HCT116 (cell line): ENCODE data around the gene MLLT3. TPM values are rescaled to one million over a fixed set of nuclear protein-coding genes. Genes with fewer than 3 reads are reported as not detected.

ENCODE experiments used
- ATAC-seq: fragments of 200-7000 bp; cut with Tn5 transposase; 2 replicates; pipeline ENCODE4 v1.9.1; 2020; ENCODE audit warnings: mild to moderate bottlenecking, moderate library complexity
- BruUV-seq: library from RNA; stranded (reverse); fragments of 400-500 nt; replicated peaks from 2 replicates; lab custom pipeline; 2021; lab: Mats Ljungman, UMichigan
- CTCF ChIA-PET: fragments of 300-600 bp; sonication (Branson Sonifier 250); formaldehyde crosslinking; loops from one replicate; lab custom pipeline; 2021; ENCODE audit warnings: antibody characterized with exemption; lab: Charles Lee
- POLR2A ChIA-PET: fragments of 300-600, 350-600 bp; sonication (Branson Sonifier 250); formaldehyde crosslinking; loops from one replicate; lab custom pipeline; 2021; ENCODE audit warnings: antibody characterized with exemption; lab: Charles Lee
- RAD21 ChIA-PET, 2 experiments: fragments of 300-600 bp; sonication (Branson Sonifier 250); formaldehyde crosslinking; loops; one replicate each; lab custom pipeline; 2023; ENCODE audit warnings: low total read pairs in 2 of 2; ENCODE audit not compliant: uncharacterized antibody in 2 of 2, unreplicated experiment in 2 of 2, low non-redundant PET in 1 of 2; lab: Charles Lee
- DNase-seq: peaks from one replicate; pipeline ENCODE4 v3.0.0-alpha.2; 2010; ENCODE audit warnings: low read depth, low spot score
- H2AFZ ChIP-seq: fragments of 200-600 bp; shearing (Covaris generic), sonication (generic); 2 replicates; pipeline ENCODE4 v1.6.1; 2017; ENCODE audit warnings: low read depth, mixed run types, mixed read lengths, antibody characterized with exemption, low read length; ENCODE audit not compliant: poor library complexity, severe bottlenecking
- H3K27ac ChIP-seq: 2 replicates; pipeline ENCODE4 v1.5.1; 2012; ENCODE audit warnings: low read depth, low read length
- H3K27me3 ChIP-seq: fragments of 200-600 bp; sonication (generic); 2 replicates; pipeline ENCODE4 v1.6.1; 2016; ENCODE audit warnings: mixed run types, low read length, mixed read lengths; ENCODE audit not compliant: insufficient read depth
- H3K36me3 ChIP-seq, 2 experiments: fragments of 200-500 bp in 1 of 2; fragments of 200-600 bp in 1 of 2; sonication (Bioruptor generic) in 1 of 2; sonication (generic) in 1 of 2; 2 replicates each; pipeline versions ENCODE4 v1.5.1 to v1.6.1; 2014 to 2016; ENCODE audit warnings: low read length in 2 of 2, inconsistent platforms in 1 of 2, mixed read lengths in 1 of 2, mixed run types in 1 of 2; ENCODE audit not compliant: insufficient read depth in 2 of 2, control insufficient read depth in 1 of 2
- H3K4me1 ChIP-seq, 2 experiments: fragments of 200-600 bp in 1 of 2; sonication (generic) in 1 of 2; 2 replicates each; pipeline versions ENCODE4 v1.5.1 to v1.6.1; 2012 to 2017; ENCODE audit warnings: low read length in 2 of 2, inconsistent platforms in 1 of 2, mild to moderate bottlenecking in 1 of 2, mixed read lengths in 1 of 2, mixed run types in 1 of 2, moderate library complexity in 1 of 2; ENCODE audit not compliant: insufficient read depth in 2 of 2, control insufficient read depth in 1 of 2
- H3K4me2 ChIP-seq: fragments of 200-600 bp; sonication (generic); 2 replicates; pipeline ENCODE4 v1.6.1; 2017; ENCODE audit warnings: mixed run types, low read length, mixed read lengths
- H3K4me3 ChIP-seq, 2 experiments: fragments of 200-600 bp in 1 of 2; sonication (generic) in 1 of 2; replicated peaks in 1 of 2; 2 replicates each; pipeline ENCODE4 v1.5.1; 2011 to 2016; ENCODE audit warnings: low read length in 2 of 2, control low read depth in 1 of 2, low read depth in 1 of 2, mild to moderate bottlenecking in 1 of 2, mixed read lengths in 1 of 2, mixed run types in 1 of 2
- H3K79me2 ChIP-seq: fragments of 200-600 bp; sonication (generic); 2 replicates; pipeline ENCODE4 v1.6.1; 2017; ENCODE audit warnings: mild to moderate bottlenecking, mixed run types, low read length, moderate library complexity, mixed read lengths; ENCODE audit not compliant: insufficient read depth
- H3K9ac ChIP-seq: fragments of 200-600 bp; sonication (generic); 2 replicates; pipeline ENCODE4 v1.6.1; 2016; ENCODE audit warnings: low read length, mixed read lengths
- H3K9me2 ChIP-seq: fragments of 200-600 bp; sonication (generic), shearing (Covaris generic); 2 replicates; pipeline ENCODE4 v1.6.1; 2017; ENCODE audit warnings: mixed run types, mild to moderate bottlenecking, moderate library complexity; ENCODE audit not compliant: insufficient read depth
- H3K9me3 ChIP-seq, 2 experiments: fragments of 200-500 bp in 1 of 2; fragments of 200-600 bp in 1 of 2; sonication (Bioruptor generic) in 1 of 2; sonication (generic) in 1 of 2; 2 replicates each; pipeline ENCODE4 v1.6.1; 2014 to 2017; ENCODE audit warnings: low read length in 2 of 2, mixed read lengths in 2 of 2, inconsistent platforms in 1 of 2, low read depth in 1 of 2, mild to moderate bottlenecking in 1 of 2, mixed run types in 1 of 2, moderate library complexity in 1 of 2; ENCODE audit not compliant: control insufficient read depth in 1 of 2, insufficient read depth in 1 of 2
- H4K20me1 ChIP-seq: fragments of 200-600 bp; sonication (generic), shearing (Covaris generic); 2 replicates; pipeline ENCODE4 v1.6.1; 2017; ENCODE audit warnings: mixed run types, mild to moderate bottlenecking, moderate library complexity; ENCODE audit not compliant: insufficient read depth
- CBX3 ChIP-seq: IDR thresholded peaks from 2 replicates; pipeline ENCODE4 v1.6.1; 2012; ENCODE audit warnings: low read depth
- POLR2AphosphoS5 ChIP-seq: IDR thresholded peaks from 2 replicates; pipeline ENCODE4 v1.6.1; 2011; ENCODE audit warnings: mild to moderate bottlenecking, low read depth, low read length, moderate library complexity
- SP1 ChIP-seq: IDR thresholded peaks from 2 replicates; pipeline ENCODE4 v1.6.1; 2012; ENCODE audit warnings: low read depth
- TCF7L2 ChIP-seq: IDR thresholded peaks from 2 replicates; pipeline ENCODE4 v1.7.0; 2011; ENCODE audit warnings: borderline replicate concordance, inconsistent platforms; ENCODE audit not compliant: insufficient read depth, insufficient read length; ENCODE audit errors: extremely low read depth
- intact Hi-C: fragments of 100-400 bp; cut with micrococcal nuclease; formaldehyde crosslinking; loops from 2 replicates; pipeline ENCODE4 v1.10.0; 2022
- total RNA-seq: library from RNA; stranded (reverse); gene quantifications from one replicate; pipeline ENCODE4 v1.2.1, GENCODE V29; 2021; ENCODE audit not compliant: unreplicated experiment
- TF ChIP-seq, protein P1 (sequence below): IDR thresholded peaks from 2 replicates; pipeline ENCODE4 v1.6.1; 2012; ENCODE audit warnings: low read depth

MLLT3 gene
- total RNA-seq, 1 experiment from 2014 or later = 4.3 TPM

DNA sequence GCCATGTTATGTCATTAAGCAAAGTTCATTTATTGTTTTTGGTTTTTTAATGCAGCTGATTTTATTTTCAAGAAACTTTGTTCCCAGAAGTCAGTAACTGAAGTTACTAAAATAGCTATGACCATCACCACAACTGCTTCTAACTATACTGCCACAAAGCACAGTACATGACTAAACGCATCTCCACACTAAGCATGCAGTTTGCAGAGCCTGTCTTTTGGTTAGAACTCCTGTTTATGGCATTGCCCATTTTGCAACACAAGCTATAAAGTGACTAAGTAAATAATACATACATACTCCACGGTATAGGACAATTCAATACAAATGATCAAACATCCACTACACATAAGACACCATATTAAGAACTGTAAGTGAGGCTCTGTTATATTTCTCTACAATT, 109.7 kb downstream of the MLLT3 start:
- no peak overlapping the region for H3K27ac ChIP-seq
- peaks cover 0 to 6% of the 10 kb centered on the region in 2 experiments; a peak in 1 of 4 replicates for H3K4me1 ChIP-seq
- H3K4me2 ChIP-seq = no peak overlapping the region
- no peak overlapping the region for H3K9ac ChIP-seq
- no peaks in the 10 kb centered on the region for H3K79me2 ChIP-seq
- H3K27me3 ChIP-seq = 0 out of 2 replicates have a peak, but pooled peaks cover under 1% of the 10 kb centered on the region
- RAD21 ChIA-PET = no interaction called here
- no peak overlapping the region for H3K4me3 ChIP-seq
- POLR2A ChIA-PET = no interaction called here
- H3K9me2 ChIP-seq = no peaks in the 10 kb centered on the region
- DNase-seq = no peak
- H3K36me3 ChIP-seq = no peaks in the 10 kb centered on the region
- CTCF ChIA-PET = interaction anchor here (2.0 kb wide), 1 partner anchor 12 kb away, joined by 7 read pairs; no protein-coding TSS in a partner anchor
- no peak overlapping the region for H2AFZ ChIP-seq
- ATAC-seq = no peak
- TF ChIP-seq, protein P1, sequence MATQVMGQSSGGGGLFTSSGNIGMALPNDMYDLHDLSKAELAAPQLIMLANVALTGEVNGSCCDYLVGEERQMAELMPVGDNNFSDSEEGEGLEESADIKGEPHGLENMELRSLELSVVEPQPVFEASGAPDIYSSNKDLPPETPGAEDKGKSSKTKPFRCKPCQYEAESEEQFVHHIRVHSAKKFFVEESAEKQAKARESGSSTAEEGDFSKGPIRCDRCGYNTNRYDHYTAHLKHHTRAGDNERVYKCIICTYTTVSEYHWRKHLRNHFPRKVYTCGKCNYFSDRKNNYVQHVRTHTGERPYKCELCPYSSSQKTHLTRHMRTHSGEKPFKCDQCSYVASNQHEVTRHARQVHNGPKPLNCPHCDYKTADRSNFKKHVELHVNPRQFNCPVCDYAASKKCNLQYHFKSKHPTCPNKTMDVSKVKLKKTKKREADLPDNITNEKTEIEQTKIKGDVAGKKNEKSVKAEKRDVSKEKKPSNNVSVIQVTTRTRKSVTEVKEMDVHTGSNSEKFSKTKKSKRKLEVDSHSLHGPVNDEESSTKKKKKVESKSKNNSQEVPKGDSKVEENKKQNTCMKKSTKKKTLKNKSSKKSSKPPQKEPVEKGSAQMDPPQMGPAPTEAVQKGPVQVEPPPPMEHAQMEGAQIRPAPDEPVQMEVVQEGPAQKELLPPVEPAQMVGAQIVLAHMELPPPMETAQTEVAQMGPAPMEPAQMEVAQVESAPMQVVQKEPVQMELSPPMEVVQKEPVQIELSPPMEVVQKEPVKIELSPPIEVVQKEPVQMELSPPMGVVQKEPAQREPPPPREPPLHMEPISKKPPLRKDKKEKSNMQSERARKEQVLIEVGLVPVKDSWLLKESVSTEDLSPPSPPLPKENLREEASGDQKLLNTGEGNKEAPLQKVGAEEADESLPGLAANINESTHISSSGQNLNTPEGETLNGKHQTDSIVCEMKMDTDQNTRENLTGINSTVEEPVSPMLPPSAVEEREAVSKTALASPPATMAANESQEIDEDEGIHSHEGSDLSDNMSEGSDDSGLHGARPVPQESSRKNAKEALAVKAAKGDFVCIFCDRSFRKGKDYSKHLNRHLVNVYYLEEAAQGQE = no peak
- TF ChIP-seq SP1 (no peak), TCF7L2 (no peak), POLR2AphosphoS5 (no peak)
- H3K9me3 ChIP-seq = no peaks in the 10 kb centered on the region
- BruUV-seq = no TSS peak
- intact Hi-C loops = no loop called here
- H4K20me1 ChIP-seq = no peaks in the 10 kb centered on the region

DNA sequence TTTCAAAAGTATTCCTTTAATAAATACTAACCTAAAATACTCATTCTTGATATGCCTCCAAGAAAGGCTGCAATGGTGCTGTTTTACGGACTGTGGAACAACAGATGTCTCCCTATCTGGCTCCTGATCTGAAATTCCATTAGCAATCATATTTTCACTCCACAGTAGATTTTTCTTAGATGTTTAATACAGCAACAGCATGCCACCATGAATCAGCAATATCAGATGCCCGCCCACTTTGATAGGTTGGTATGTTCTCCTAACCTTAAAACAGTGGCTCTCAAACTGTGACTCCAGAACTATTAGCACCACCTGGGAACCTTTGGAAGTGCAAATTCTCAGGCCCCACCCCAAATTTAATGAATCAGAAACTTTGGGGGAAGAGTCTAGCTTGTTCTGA, 110.2 kb downstream of the MLLT3 start:
- DNase-seq = no peak
- POLR2A ChIA-PET = no interaction called here

More for the DNA sequence above, 110.2 kb downstream of the MLLT3 start:
- Histone ChIP-seq H3K27me3 (peaks cover 5% of the 10 kb centered on the region; the same call in 1 of the 2 replicates), H3K9me3 (no peaks in the 10 kb centered on the region), H3K79me2 (no peaks in the 10 kb centered on the region), H3K9me2 (no peaks in the 10 kb centered on the region), H3K4me1 (peaks cover 0 to 6% of the 10 kb centered on the region in 2 experiments; a peak in 1 of 4 replicates), H3K4me3 (no peak overlapping the region), H3K27ac (no peak overlapping the region), H3K36me3 (no peaks in the 10 kb centered on the region), H4K20me1 (no peaks in the 10 kb centered on the region), H3K4me2 (no peak overlapping the region), H2AFZ (no peak overlapping the region), H3K9ac (no peak overlapping the region)
- intact Hi-C loops = no loop called here
- no TSS peak for BruUV-seq
- no peak for ATAC-seq
- CTCF ChIA-PET = interaction anchor here (2.0 kb wide), 1 partner anchor 13 kb away, joined by 7 read pairs; no protein-coding TSS in a partner anchor
- TF ChIP-seq CBX3 = no peak
- RAD21 ChIA-PET = no interaction called here
